ENCODE measurements around the gene MOCS2.

- TF ChIP-seq, protein P1, sequence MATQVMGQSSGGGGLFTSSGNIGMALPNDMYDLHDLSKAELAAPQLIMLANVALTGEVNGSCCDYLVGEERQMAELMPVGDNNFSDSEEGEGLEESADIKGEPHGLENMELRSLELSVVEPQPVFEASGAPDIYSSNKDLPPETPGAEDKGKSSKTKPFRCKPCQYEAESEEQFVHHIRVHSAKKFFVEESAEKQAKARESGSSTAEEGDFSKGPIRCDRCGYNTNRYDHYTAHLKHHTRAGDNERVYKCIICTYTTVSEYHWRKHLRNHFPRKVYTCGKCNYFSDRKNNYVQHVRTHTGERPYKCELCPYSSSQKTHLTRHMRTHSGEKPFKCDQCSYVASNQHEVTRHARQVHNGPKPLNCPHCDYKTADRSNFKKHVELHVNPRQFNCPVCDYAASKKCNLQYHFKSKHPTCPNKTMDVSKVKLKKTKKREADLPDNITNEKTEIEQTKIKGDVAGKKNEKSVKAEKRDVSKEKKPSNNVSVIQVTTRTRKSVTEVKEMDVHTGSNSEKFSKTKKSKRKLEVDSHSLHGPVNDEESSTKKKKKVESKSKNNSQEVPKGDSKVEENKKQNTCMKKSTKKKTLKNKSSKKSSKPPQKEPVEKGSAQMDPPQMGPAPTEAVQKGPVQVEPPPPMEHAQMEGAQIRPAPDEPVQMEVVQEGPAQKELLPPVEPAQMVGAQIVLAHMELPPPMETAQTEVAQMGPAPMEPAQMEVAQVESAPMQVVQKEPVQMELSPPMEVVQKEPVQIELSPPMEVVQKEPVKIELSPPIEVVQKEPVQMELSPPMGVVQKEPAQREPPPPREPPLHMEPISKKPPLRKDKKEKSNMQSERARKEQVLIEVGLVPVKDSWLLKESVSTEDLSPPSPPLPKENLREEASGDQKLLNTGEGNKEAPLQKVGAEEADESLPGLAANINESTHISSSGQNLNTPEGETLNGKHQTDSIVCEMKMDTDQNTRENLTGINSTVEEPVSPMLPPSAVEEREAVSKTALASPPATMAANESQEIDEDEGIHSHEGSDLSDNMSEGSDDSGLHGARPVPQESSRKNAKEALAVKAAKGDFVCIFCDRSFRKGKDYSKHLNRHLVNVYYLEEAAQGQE (IDR thresholded peaks at IDR 0.05; ENCODE audit: borderline replicate concordance) = no peak
- TF ChIP-seq, protein P1 (CRISPR knock-in tag; IDR thresholded peaks at IDR 0.05; ENCODE audit: low read depth) = no peak
- TF ChIP-seq FOXJ3 (CRISPR knock-in tag; IDR thresholded peaks at IDR 0.05) (no peak), TCF7 (IDR thresholded peaks at IDR 0.05; ENCODE audit: borderline replicate concordance) (no peak), NR2C2 (CRISPR knock-in tag; IDR thresholded peaks at IDR 0.05) (no peak), NR2C2 (tag; IDR thresholded peaks at IDR 0.05) (no peak), TARDBP (IDR thresholded peaks at IDR 0.05) (no peak), CTCF (IDR thresholded peaks at IDR 0.05 in 2 of 3, conservative IDR thresholded peaks at IDR 0.05 in 1 of 3; ENCODE audit: insufficient read depth in 2 of 3, low read depth in 1 of 3, low read length in 3 of 3) (no peak), EZH2 (IDR thresholded peaks at IDR 0.05; ENCODE audit: borderline replicate concordance, low read depth, low read length) (no peak), SREBF2 (CRISPR knock-in tag; IDR thresholded peaks at IDR 0.05) (no peak), ZNF766 (CRISPR knock-in tag; conservative IDR thresholded peaks at IDR 0.05) (no peak), NFYB (IDR thresholded peaks at IDR 0.05; ENCODE audit: extremely low read depth, insufficient read length) (no peak), GABPB1 (CRISPR knock-in tag; IDR thresholded peaks at IDR 0.05) (no peak)
- TF ChIP-seq, protein P2, sequence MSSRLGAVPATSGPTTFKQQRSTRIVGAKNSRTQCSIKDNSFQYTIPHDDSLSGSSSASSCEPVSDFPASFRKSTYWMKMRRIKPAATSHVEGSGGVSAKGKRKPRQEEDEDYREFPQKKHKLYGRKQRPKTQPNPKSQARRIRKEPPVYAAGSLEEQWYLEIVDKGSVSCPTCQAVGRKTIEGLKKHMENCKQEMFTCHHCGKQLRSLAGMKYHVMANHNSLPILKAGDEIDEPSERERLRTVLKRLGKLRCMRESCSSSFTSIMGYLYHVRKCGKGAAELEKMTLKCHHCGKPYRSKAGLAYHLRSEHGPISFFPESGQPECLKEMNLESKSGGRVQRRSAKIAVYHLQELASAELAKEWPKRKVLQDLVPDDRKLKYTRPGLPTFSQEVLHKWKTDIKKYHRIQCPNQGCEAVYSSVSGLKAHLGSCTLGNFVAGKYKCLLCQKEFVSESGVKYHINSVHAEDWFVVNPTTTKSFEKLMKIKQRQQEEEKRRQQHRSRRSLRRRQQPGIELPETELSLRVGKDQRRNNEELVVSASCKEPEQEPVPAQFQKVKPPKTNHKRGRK (tag; IDR thresholded peaks at IDR 0.05) = no peak
- TF ChIP-seq, protein P3, sequence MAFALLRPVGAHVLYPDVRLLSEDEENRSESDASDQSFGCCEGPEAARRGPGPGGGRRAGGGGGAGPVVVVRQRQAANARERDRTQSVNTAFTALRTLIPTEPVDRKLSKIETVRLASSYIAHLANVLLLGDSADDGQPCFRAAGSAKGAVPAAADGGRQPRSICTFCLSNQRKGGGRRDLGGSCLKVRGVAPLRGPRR (CRISPR knock-in tag; IDR thresholded peaks at IDR 0.05) = no peak
- TF ChIP-seq, protein P4, sequence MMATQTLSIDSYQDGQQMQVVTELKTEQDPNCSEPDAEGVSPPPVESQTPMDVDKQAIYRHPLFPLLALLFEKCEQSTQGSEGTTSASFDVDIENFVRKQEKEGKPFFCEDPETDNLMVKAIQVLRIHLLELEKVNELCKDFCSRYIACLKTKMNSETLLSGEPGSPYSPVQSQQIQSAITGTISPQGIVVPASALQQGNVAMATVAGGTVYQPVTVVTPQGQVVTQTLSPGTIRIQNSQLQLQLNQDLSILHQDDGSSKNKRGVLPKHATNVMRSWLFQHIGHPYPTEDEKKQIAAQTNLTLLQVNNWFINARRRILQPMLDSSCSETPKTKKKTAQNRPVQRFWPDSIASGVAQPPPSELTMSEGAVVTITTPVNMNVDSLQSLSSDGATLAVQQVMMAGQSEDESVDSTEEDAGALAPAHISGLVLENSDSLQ (IDR thresholded peaks at IDR 0.05) = no peak
Measured at GRCh38 chr5:53100606-53101005, 9.0 kb downstream of the MOCS2 start.

Data from K562 (cell line).